Astrocyte (in vitro differentiated cells and primary cell): ENCODE measurements around the gene PSME4.

Experiments
- CTCF ChIP-seq: IDR thresholded peaks from 2 replicates; pipeline ENCODE4 v1.5.1; 2011; ENCODE audit warnings: low read depth, mild to moderate bottlenecking, inconsistent platforms, low read length, moderate library complexity; ENCODE audit not compliant: insufficient read depth
- EZH2 ChIP-seq: IDR thresholded peaks from 2 replicates; pipeline ENCODE4 v1.6.1; 2012; ENCODE audit warnings: mild to moderate bottlenecking, low read length, inconsistent platforms; ENCODE audit not compliant: insufficient read depth

GRCh38 chr2:53859206-53860181 is 111.3 kb downstream of the PSME4 start, which contains the start of gene GPR75:
- no peak for TF ChIP-seq CTCF
- TF ChIP-seq EZH2 = no peak
